GM12878 (cell line): ENCODE measurements around the gene PIAS1. TPM values are rescaled to one million over a fixed set of nuclear protein-coding genes. Genes with fewer than 3 reads are reported as not detected.

Experiments
- PAX5 ChIP-seq: IDR thresholded peaks from 2 replicates; pipeline ENCODE4 v1.6.1; 2011; ENCODE audit warnings: low read depth, low read length, borderline replicate concordance
- POLR2AphosphoS5 ChIP-seq: IDR thresholded peaks from 2 replicates; pipeline ENCODE4 v1.6.1; 2011; ENCODE audit warnings: mild to moderate bottlenecking, low read length, inconsistent platforms
- SIN3A ChIP-seq: IDR thresholded peaks from 2 replicates; pipeline ENCODE4 v1.6.1; 2012; ENCODE audit warnings: low read depth, low read length, improper control_type of control experiment
- SMC3 ChIP-seq: IDR thresholded peaks from 2 replicates; pipeline ENCODE4 v1.6.1; 2011; ENCODE audit warnings: low read length, improper control_type of control experiment, borderline replicate concordance
- STAT1 ChIP-seq: fragments of 450-650 bp; conservative IDR thresholded peaks from 2 replicates; pipeline ENCODE4 v1.6.1; 2014; ENCODE audit warnings: antibody characterized with exemption, mild to moderate bottlenecking
- ZNF217 ChIP-seq: fragments of 450-650 bp; IDR thresholded peaks from 2 replicates; pipeline ENCODE4 v1.6.1; 2017; ENCODE audit warnings: antibody characterized with exemption, mild to moderate bottlenecking
- polyA plus RNA-seq, 11 experiments: library from polyadenylated mRNA; depleted of rRNA in 4 of 11; unstranded in 6 of 11; stranded (reverse) in 5 of 11; fragments of >200 nt; fragmentation: Nextera tagmentation in 4 of 11; fragmentation: Illumina TruSeq in 1 of 11; extraction: Ambion mirVana in 4 of 11; extraction: Trizol in 1 of 11; gene quantifications; 1 replicate in 1 of 11; 2 replicates in 10 of 11; pipeline versions ENCODE4 v1.2.1 to v1.2.3, GENCODE V29; 2011 to 2016; ENCODE audit warnings: inconsistent platforms in 2 of 11, missing spikeins in 2 of 11, low read depth in 1 of 11
- total RNA-seq, 4 experiments: library from RNA; depleted of rRNA in 3 of 4; stranded (reverse); fragments of >200 nt in 3 of 4; fragmentation: Illumina TruSeq in 1 of 4; extraction: Trizol in 1 of 4; gene quantifications; 2 replicates each; pipeline versions ENCODE4 v1.2.1 to v1.2.3, GENCODE V29; 2013 to 2021
- TF ChIP-seq, protein P1 (sequence below): IDR thresholded peaks from 2 replicates; pipeline ENCODE4 v1.6.1; 2012; ENCODE audit warnings: low read depth, low read length, improper control_type of control experiment
- TF ChIP-seq, protein P2 (sequence below): fragments of 450-650 bp; IDR thresholded peaks from 2 replicates; pipeline ENCODE4 v1.6.1; 2014; ENCODE audit warnings: mild to moderate bottlenecking
- TF ChIP-seq, protein P3 (sequence below): fragments of 450-650 bp; IDR thresholded peaks from 2 replicates; pipeline ENCODE4 v1.6.1; 2017; ENCODE audit warnings: mild to moderate bottlenecking, moderate library complexity

Gene PIAS1
- total and polyA plus RNA-seq, 10 of the 15 experiments (the other 5 are each of a cell fraction or from before 2014, with no cell fraction given) = 20.2 to 96.3 (median 37.0) TPM

DNA sequence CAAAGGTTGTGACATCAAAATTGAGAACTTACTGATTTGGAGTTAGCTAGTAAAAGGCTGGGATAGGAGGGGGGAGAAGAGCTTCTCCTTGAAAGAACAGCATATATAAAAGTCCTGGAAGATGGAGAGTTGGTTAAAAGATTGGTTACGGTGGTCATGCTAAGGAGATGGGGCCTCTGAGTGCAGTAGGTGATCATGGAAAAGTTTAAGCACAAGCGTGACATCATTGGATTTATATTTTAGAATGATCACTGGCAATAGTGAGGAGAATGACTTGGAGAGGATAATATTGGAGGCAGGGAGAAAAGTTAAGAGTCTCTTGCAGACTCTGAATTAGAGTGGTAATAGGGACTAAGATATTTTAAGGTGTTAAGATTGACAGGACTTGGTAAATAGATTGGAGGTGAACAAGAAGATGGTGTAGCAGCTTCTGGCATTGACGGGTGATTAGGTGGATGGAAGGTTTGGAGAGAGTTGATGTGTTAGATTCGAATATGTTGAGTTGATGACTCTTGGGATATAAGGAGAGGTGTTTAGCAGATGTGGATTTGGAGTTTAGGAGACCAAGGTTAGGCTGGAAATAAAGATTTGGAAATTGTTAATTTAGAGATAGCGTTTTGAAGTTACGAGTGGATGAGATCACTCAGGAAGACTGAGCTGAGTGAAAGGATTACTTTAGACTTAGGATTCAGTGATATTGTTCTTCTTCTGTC is 19.6 kb downstream of the PIAS1 start (continued):
- TF ChIP-seq, protein P1, sequence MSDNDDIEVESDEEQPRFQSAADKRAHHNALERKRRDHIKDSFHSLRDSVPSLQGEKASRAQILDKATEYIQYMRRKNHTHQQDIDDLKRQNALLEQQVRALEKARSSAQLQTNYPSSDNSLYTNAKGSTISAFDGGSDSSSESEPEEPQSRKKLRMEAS = no peak
- TF ChIP-seq SMC3 (no peak), PAX5 (no peak), ZNF217 (no peak), STAT1 (no peak), POLR2AphosphoS5 (no peak), SIN3A (no peak)
- TF ChIP-seq, protein P2, sequence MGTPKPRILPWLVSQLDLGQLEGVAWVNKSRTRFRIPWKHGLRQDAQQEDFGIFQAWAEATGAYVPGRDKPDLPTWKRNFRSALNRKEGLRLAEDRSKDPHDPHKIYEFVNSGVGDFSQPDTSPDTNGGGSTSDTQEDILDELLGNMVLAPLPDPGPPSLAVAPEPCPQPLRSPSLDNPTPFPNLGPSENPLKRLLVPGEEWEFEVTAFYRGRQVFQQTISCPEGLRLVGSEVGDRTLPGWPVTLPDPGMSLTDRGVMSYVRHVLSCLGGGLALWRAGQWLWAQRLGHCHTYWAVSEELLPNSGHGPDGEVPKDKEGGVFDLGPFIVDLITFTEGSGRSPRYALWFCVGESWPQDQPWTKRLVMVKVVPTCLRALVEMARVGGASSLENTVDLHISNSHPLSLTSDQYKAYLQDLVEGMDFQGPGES = no peak
- TF ChIP-seq, protein P3, sequence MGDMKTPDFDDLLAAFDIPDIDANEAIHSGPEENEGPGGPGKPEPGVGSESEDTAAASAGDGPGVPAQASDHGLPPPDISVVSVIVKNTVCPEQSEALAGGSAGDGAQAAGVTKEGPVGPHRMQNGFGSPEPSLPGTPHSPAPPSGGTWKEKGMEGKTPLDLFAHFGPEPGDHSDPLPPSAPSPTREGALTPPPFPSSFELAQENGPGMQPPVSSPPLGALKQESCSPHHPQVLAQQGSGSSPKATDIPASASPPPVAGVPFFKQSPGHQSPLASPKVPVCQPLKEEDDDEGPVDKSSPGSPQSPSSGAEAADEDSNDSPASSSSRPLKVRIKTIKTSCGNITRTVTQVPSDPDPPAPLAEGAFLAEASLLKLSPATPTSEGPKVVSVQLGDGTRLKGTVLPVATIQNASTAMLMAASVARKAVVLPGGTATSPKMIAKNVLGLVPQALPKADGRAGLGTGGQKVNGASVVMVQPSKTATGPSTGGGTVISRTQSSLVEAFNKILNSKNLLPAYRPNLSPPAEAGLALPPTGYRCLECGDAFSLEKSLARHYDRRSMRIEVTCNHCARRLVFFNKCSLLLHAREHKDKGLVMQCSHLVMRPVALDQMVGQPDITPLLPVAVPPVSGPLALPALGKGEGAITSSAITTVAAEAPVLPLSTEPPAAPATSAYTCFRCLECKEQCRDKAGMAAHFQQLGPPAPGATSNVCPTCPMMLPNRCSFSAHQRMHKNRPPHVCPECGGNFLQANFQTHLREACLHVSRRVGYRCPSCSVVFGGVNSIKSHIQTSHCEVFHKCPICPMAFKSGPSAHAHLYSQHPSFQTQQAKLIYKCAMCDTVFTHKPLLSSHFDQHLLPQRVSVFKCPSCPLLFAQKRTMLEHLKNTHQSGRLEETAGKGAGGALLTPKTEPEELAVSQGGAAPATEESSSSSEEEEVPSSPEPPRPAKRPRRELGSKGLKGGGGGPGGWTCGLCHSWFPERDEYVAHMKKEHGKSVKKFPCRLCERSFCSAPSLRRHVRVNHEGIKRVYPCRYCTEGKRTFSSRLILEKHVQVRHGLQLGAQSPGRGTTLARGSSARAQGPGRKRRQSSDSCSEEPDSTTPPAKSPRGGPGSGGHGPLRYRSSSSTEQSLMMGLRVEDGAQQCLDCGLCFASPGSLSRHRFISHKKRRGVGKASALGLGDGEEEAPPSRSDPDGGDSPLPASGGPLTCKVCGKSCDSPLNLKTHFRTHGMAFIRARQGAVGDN = no peak
